HEK293 (cell line): ENCODE data around the gene KMO.

ENCODE experiments used
- CTCF ChIA-PET: fragments of 350-600 bp; formaldehyde crosslinking; extraction: SDS; loops from one replicate; lab custom pipeline; 2021; ENCODE audit warnings: antibody characterized with exemption; lab: Yijun Ruan, JAX
- POLR2A ChIA-PET: fragments of 300-600 bp; formaldehyde crosslinking; extraction: SDS; loops from one replicate; lab custom pipeline; 2020; ENCODE audit warnings: antibody characterized with exemption, inconsistent platforms; lab: Yijun Ruan, JAX
- H3K27ac ChIP-seq: fragments of 200-500 bp; sonication (Bioruptor generic); 2 replicates; pipeline ENCODE4 v1.5.1; 2014; ENCODE audit warnings: low read depth, low read length, control low read depth, inconsistent platforms; ENCODE audit errors: extremely low read depth
- H3K36me3 ChIP-seq, 2 experiments: fragments of 200-500 bp in 1 of 2; sonication (Bioruptor generic) in 1 of 2; 1 replicate in 1 of 2; 2 replicates in 1 of 2; pipeline ENCODE4 v1.5.1; 2014 to 2017; ENCODE audit warnings: inconsistent platforms in 2 of 2, low read length in 2 of 2; ENCODE audit not compliant: control insufficient read depth in 2 of 2, insufficient read depth in 1 of 2
- H3K4me1 ChIP-seq: fragments of 200-500 bp; sonication (Bioruptor generic); 2 replicates; pipeline ENCODE4 v1.5.1; 2014; ENCODE audit warnings: mild to moderate bottlenecking, low read length, inconsistent platforms; ENCODE audit not compliant: control insufficient read depth, insufficient read depth
- H3K4me3 ChIP-seq: 2 replicates; pipeline ENCODE4 v1.5.1; 2011; ENCODE audit warnings: low read depth, mild to moderate bottlenecking, control low read depth, low read length, moderate library complexity
- H3K9me3 ChIP-seq: fragments of 200-500 bp; sonication (Bioruptor generic); 2 replicates; pipeline ENCODE4 v1.5.1; 2014; ENCODE audit warnings: low read depth, low read length, inconsistent platforms; ENCODE audit not compliant: control insufficient read depth, insufficient read depth
- GLI4 ChIP-seq: fragments of 450-650 bp; formaldehyde crosslinking; IDR thresholded peaks from 2 replicates; pipeline ENCODE4 v1.5.1; 2016; ENCODE audit warnings: missing biosample characterization, missing genetic modification characterization
- REPIN1 ChIP-seq: fragments of 450-650 bp; formaldehyde crosslinking; IDR thresholded peaks from 2 replicates; pipeline ENCODE4 v1.5.1; 2017; ENCODE audit warnings: missing biosample characterization, missing genetic modification characterization, low read depth
- SALL2 ChIP-seq: fragments of 450-650 bp; formaldehyde crosslinking; IDR thresholded peaks from 2 replicates; pipeline ENCODE4 v1.5.0; 2017; ENCODE audit warnings: missing biosample characterization, mild to moderate bottlenecking, missing genetic modification characterization, borderline replicate concordance
- ZBTB20 ChIP-seq: fragments of 450-650 bp; formaldehyde crosslinking; IDR thresholded peaks from 2 replicates; pipeline ENCODE4 v1.5.1; 2016; ENCODE audit warnings: missing biosample characterization, missing genetic modification characterization
- ZFHX2 ChIP-seq: fragments of 450-650 bp; formaldehyde crosslinking; conservative IDR thresholded peaks from 2 replicates; pipeline ENCODE4 v1.5.1; 2016; ENCODE audit warnings: missing biosample characterization, missing genetic modification characterization
- ZFP41 ChIP-seq: fragments of 450-650 bp; formaldehyde crosslinking; IDR thresholded peaks from 2 replicates; pipeline ENCODE4 v1.5.1; 2016; ENCODE audit warnings: missing biosample characterization, missing genetic modification characterization, borderline replicate concordance
- ZNF121 ChIP-seq: fragments of 450-650 bp; formaldehyde crosslinking; IDR thresholded peaks from 2 replicates; pipeline ENCODE4 v1.5.1; 2016; ENCODE audit warnings: missing biosample characterization, missing genetic modification characterization
- ZNF391 ChIP-seq: fragments of 450-650 bp; formaldehyde crosslinking; IDR thresholded peaks from 2 replicates; pipeline ENCODE4 v1.5.1; 2016; ENCODE audit warnings: low read depth, missing biosample characterization, missing genetic modification characterization, borderline replicate concordance
- ZNF558 ChIP-seq: fragments of 450-650 bp; formaldehyde crosslinking; IDR thresholded peaks from 2 replicates; pipeline ENCODE4 v1.5.1; 2016; ENCODE audit warnings: missing biosample characterization, missing genetic modification characterization
- ZNF645 ChIP-seq: fragments of 450-650 bp; formaldehyde crosslinking; IDR thresholded peaks from 2 replicates; pipeline ENCODE4; 2016; ENCODE audit warnings: missing biosample characterization, missing genetic modification characterization
- TF ChIP-seq, protein P1 (sequence below): fragments of 450-650 bp; formaldehyde crosslinking; IDR thresholded peaks from 2 replicates; pipeline ENCODE4 v1.5.1; 2016; ENCODE audit warnings: missing biosample characterization, missing genetic modification characterization
- TF ChIP-seq, protein P2 (sequence below): fragments of 450-650 bp; formaldehyde crosslinking; IDR thresholded peaks from 2 replicates; pipeline ENCODE4 v1.5.1; 2016; ENCODE audit warnings: missing biosample characterization, missing genetic modification characterization, low read depth
- TF ChIP-seq, protein P3 (sequence below): fragments of 450-650 bp; formaldehyde crosslinking; IDR thresholded peaks from 2 replicates; pipeline ENCODE4 v1.5.1; 2017; ENCODE audit warnings: missing biosample characterization, missing genetic modification characterization

KMO gene

GRCh38 chr1:241644259-241644658 is 112.1 kb downstream of the KMO start:
- no peaks in the 10 kb centered on the region for H3K4me1 ChIP-seq
- POLR2A ChIA-PET, result no interaction called here
- no peaks in the 10 kb centered on the region for H3K36me3 ChIP-seq
- H3K4me3 ChIP-seq, result no peak overlapping the region
- CTCF ChIA-PET, result interaction anchor here (0.6 to 4.5 kb wide), 3 partner anchors 15 to 20 kb away, joined by 3 to 23 read pairs (median 3); no protein-coding TSS in a partner anchor
- no peaks in the 10 kb centered on the region; the same call in 1 of the 2 replicates for H3K9me3 ChIP-seq
- no peak overlapping the region for H3K27ac ChIP-seq
- TF ChIP-seq GLI4 (no peak), ZNF121 (tag by site-specific recombination) (peak; percentile 75)

DNA sequence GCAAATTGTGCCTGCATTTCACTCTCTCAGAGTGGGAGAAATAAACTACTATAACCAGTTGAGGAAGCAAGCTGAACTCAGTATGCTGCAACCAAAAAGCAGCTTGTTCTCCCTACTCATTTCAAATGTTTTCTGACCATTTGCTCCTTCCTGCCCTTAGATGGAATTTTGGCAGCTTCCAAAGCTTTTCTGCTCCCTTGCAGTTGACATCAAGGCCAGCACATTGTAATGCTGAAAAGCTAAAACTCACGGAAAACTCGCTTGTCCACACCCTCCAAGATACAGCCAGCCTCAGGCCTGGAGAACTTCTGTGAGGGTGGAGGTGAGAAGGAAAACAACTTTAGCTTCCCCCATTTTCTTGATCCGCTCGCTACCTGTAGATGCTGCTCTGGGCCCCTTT is 113.0 kb downstream of the KMO start:
- no peaks in the 10 kb centered on the region for H3K4me1 ChIP-seq
- TF ChIP-seq ZNF645 (tag by site-specific recombination) (no peak), ZFHX2 (no peak), ZFP41 (tag by site-specific recombination) (no peak), REPIN1 (tag by site-specific recombination) (no peak), ZNF558 (tag by site-specific recombination) (no peak), ZNF391 (no peak), ZBTB20 (tag by site-specific recombination) (no peak), SALL2 (tag by site-specific recombination) (no peak)
- TF ChIP-seq, protein P1, sequence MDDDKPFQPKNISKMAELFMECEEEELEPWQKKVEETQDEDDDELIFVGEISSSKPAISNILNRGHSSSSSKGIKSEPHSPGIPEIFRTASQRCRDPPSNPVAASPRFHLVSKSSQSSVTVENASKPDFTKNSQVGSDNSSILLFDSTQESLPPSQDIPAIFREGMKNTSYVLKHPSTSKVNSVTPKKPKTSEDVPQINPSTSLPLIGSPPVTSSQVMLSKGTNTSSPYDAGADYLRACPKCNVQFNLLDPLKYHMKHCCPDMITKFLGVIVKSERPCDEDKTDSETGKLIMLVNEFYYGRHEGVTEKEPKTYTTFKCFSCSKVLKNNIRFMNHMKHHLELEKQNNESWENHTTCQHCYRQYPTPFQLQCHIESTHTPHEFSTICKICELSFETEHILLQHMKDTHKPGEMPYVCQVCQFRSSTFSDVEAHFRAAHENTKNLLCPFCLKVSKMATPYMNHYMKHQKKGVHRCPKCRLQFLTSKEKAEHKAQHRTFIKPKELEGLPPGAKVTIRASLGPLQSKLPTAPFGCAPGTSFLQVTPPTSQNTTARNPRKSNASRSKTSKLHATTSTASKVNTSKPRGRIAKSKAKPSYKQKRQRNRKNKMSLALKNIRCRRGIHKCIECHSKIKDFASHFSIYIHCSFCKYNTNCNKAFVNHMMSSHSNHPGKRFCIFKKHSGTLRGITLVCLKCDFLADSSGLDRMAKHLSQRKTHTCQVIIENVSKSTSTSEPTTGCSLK (tag by site-specific recombination), result no peak
- TF ChIP-seq, protein P2, sequence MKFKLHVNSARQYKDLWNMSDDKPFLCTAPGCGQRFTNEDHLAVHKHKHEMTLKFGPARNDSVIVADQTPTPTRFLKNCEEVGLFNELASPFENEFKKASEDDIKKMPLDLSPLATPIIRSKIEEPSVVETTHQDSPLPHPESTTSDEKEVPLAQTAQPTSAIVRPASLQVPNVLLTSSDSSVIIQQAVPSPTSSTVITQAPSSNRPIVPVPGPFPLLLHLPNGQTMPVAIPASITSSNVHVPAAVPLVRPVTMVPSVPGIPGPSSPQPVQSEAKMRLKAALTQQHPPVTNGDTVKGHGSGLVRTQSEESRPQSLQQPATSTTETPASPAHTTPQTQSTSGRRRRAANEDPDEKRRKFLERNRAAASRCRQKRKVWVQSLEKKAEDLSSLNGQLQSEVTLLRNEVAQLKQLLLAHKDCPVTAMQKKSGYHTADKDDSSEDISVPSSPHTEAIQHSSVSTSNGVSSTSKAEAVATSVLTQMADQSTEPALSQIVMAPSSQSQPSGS (tag by site-specific recombination), result no peak
- TF ChIP-seq, protein P3, sequence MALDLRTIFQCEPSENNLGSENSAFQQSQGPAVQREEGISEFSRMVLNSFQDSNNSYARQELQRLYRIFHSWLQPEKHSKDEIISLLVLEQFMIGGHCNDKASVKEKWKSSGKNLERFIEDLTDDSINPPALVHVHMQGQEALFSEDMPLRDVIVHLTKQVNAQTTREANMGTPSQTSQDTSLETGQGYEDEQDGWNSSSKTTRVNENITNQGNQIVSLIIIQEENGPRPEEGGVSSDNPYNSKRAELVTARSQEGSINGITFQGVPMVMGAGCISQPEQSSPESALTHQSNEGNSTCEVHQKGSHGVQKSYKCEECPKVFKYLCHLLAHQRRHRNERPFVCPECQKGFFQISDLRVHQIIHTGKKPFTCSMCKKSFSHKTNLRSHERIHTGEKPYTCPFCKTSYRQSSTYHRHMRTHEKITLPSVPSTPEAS, result no peak
- TF ChIP-seq, all 188 proteins: peak for 0
- Histone ChIP-seq H3K27ac (no peak overlapping the region), H3K4me3 (no peak overlapping the region), H3K36me3 (no peaks in the 10 kb centered on the region), H3K9me3 (no peaks in the 10 kb centered on the region; the same call in 1 of the 2 replicates)
- ChIA-PET POLR2A (no interaction called here), CTCF (interaction anchor here (0.6 kb wide), 1 partner anchor 82 kb away, joined by 3 read pairs; no protein-coding TSS in a partner anchor)
